Uterus (tissue), 2 donors: ENCODE measurements around the gene USP17L28.
"Not testable (repeated sequence)": the region's sequence is repeated elsewhere in the genome, so short reads cannot be mapped to it uniquely, and the experiment has no call there.

Experiments used
- CTCF ChIP-seq, 4 experiments: fragments of 200-600 bp in 2 of 4; fragments of 450-650 bp in 2 of 4; sonication (generic) in 2 of 4; IDR thresholded peaks; one replicate each; pipeline ENCODE4 v1.5.1; 2016 to 2019; ENCODE audit warnings: antibody characterized with exemption in 4 of 4, mild to moderate bottlenecking in 2 of 4, moderate library complexity in 1 of 4
- POLR2A ChIP-seq, 2 donors: fragments of 450-650 bp; IDR thresholded peaks; one replicate each; pipeline ENCODE4 v1.6.1; 2016; ENCODE audit warnings: antibody characterized with exemption in 2 of 2, mild to moderate bottlenecking in 1 of 2, moderate library complexity in 1 of 2

DNA sequence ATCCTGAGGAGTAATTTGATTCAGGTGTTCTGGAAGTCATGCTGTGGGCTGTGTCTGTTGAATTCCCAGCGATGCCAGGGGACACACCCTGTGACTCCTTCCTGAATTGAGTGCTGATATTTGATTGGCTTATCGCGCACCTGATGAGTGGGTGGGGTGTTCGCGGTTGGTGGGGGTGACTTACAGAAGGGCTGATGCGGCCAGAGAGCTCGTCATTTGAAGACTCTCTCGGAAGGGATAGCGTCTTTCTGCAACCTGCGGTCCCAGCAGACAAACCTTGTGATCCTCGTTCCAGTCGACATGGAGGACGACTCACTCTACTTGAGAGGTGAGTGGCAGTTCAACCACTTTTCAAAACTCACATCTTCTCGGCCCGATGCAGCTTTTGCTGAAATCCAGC, 14.1 kb downstream of the USP17L28 start, which contains the start of gene USP17L30:
- not testable (repeated sequence) for TF ChIP-seq POLR2A, CTCF (IDR thresholded peaks at IDR 0.05)
